Hepatocyte (in vitro differentiated cells): ENCODE measurements around the gene CEP131. TPM values are rescaled to one million over a fixed set of nuclear protein-coding genes. Genes with fewer than 3 reads are reported as not detected.

Experiments used
- DNase-seq: peaks from one replicate; pipeline ENCODE4 v3.0.0-alpha.2; 2016; ENCODE audit warnings: low spot score
- H2AFZ ChIP-seq: fragments of 200-600 bp; sonication (generic); 2 replicates; pipeline ENCODE4 v1.6.0; 2016; ENCODE audit warnings: antibody characterized with exemption, mild to moderate bottlenecking
- H3K27ac ChIP-seq: fragments of 200-600 bp; sonication (generic); 2 replicates; pipeline ENCODE4 v1.5.1; 2016; ENCODE audit warnings: mild to moderate bottlenecking
- H3K27me3 ChIP-seq: fragments of 200-600 bp; sonication (generic); 2 replicates; pipeline ENCODE4 v1.6.1; 2016
- H3K36me3 ChIP-seq: fragments of 200-600 bp; sonication (generic); replicated peaks from 2 replicates; pipeline ENCODE4 v1.5.1; 2016; ENCODE audit warnings: low read depth; ENCODE audit not compliant: insufficient read depth
- H3K4me1 ChIP-seq: fragments of 200-600 bp; sonication (generic); 2 replicates; pipeline ENCODE4 v1.5.1; 2016; ENCODE audit warnings: mild to moderate bottlenecking, moderate library complexity; ENCODE audit not compliant: insufficient read depth
- H3K4me2 ChIP-seq: fragments of 200-600 bp; sonication (generic); 2 replicates; pipeline ENCODE4 v1.6.0; 2016
- H3K4me3 ChIP-seq: fragments of 200-600 bp; sonication (generic); 2 replicates; pipeline ENCODE4 v1.5.1; 2016; ENCODE audit warnings: mild to moderate bottlenecking
- H3K79me2 ChIP-seq: fragments of 200-600 bp; sonication (generic); 2 replicates; pipeline ENCODE4 v1.6.0; 2017; ENCODE audit warnings: mild to moderate bottlenecking
- H3K9me2 ChIP-seq: fragments of 200-600 bp; sonication (generic); replicated peaks from 2 replicates; pipeline ENCODE4 v1.6.0; 2017; ENCODE audit warnings: mild to moderate bottlenecking; ENCODE audit not compliant: insufficient read depth
- H3K9me3 ChIP-seq: fragments of 200-600 bp; sonication (generic); 2 replicates; pipeline ENCODE4 v1.5.1; 2016; ENCODE audit warnings: low read depth, mild to moderate bottlenecking
- H4K20me1 ChIP-seq: fragments of 200-600 bp; sonication (generic); 2 replicates; pipeline ENCODE4 v1.6.0; 2016; ENCODE audit warnings: mild to moderate bottlenecking; ENCODE audit not compliant: insufficient read depth, poor library complexity, severe bottlenecking
- EZH2 ChIP-seq: fragments of 200-600 bp; sonication (generic); IDR thresholded peaks from 2 replicates; pipeline ENCODE4 v1.6.1; 2016; ENCODE audit warnings: antibody characterized with exemption, mild to moderate bottlenecking, borderline replicate concordance
- EZH2phosphoT487 ChIP-seq: fragments of 200-600 bp; sonication (generic); IDR thresholded peaks from one replicate; pipeline ENCODE4 v1.6.1; 2018; ENCODE audit warnings: antibody characterized with exemption, mild to moderate bottlenecking, low read depth, moderate library complexity; ENCODE audit not compliant: unreplicated experiment, severe bottlenecking
- WGBS: methylation state at CpG from one replicate; pipeline ENCODE4 v1.1.6; 2016; ENCODE audit warnings: low lambda C conversion rate; ENCODE audit errors: missing lambda C conversion rate; 5-methylcytosine and 5-hydroxymethylcytosine counted together
- polyA plus RNA-seq: library from polyadenylated mRNA; unstranded; fragments of >200 nt; fragmentation: Nextera tagmentation; extraction: Ambion mirVana; gene quantifications from 2 replicates; pipeline ENCODE4 v1.2.1, GENCODE V29; 2016
- total RNA-seq: library from RNA; depleted of rRNA; stranded (reverse); fragments of >200 nt; gene quantifications from 2 replicates; pipeline ENCODE4 v1.2.3, GENCODE V29; 2014
- TF ChIP-seq, protein P1 (sequence below): fragments of 200-600 bp; sonication (generic); IDR thresholded peaks from 2 replicates; pipeline ENCODE4 v1.5.1; 2016; ENCODE audit warnings: antibody characterized with exemption, mild to moderate bottlenecking; ENCODE audit not compliant: poor library complexity

CEP131 gene
- total and polyA plus RNA-seq, 2 experiments from 2014 or later, result 7.3 to 10.1 TPM

DNA sequence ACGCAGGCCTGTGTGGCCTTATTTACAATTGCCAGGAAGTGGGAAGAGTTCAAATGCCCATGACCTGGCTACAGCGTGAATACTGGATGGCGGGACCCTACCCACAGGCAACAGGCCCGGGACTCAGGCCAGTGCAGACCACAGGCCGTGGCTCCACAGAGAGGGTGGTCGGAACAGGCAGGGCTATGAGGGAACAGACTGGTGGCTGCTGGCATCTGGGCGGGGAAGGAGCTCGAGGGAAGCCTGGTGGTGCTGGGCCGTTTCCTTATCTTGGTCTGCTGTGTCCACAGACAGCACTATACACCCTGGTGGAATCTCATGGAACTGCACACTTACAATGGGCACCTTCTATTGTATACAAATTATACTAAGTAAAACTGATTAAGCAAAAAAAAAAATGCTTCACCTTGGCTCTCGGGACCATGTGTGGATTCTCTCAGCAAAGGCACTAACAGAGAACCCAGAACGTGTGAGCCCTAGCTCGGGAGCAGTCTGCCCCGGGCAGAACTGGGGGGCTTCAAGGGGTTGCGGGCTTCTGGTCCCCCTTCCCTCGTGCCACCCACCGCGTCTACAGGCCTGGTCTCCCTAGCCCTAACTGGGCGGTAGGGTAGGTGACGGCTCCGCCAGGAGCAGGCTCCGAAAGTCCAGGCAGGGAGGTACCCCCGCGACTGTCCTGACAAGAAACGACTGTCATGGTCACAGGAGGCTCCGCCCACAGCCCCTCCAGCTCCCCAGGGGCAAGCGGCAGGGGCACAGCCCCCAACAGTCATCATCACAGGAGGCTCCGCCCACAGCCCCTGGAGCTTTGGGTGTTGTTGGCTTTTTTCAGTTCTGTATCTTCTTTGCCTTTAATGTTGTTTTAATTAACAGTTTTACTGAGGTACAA, 21.8 kb downstream of the CEP131 start:
- Histone ChIP-seq H3K36me3 (no peaks in the 10 kb centered on the region), H3K4me2 (no peak overlapping the region), H3K4me3 (no peak overlapping the region), H3K79me2 (no peaks in the 10 kb centered on the region), H3K9me3 (no peaks in the 10 kb centered on the region), H3K4me1 (no peaks in the 10 kb centered on the region), H3K27ac (no peak overlapping the region), H4K20me1 (no peaks in the 10 kb centered on the region), H3K9me2 (no peaks in the 10 kb centered on the region), H3K27me3 (no peaks in the 10 kb centered on the region), H2AFZ (no peak overlapping the region)
- peak; percentile 87 for DNase-seq
- 79% methylated on average over 27 of the region's 27 CpGs for WGBS
- TF ChIP-seq, protein P1, sequence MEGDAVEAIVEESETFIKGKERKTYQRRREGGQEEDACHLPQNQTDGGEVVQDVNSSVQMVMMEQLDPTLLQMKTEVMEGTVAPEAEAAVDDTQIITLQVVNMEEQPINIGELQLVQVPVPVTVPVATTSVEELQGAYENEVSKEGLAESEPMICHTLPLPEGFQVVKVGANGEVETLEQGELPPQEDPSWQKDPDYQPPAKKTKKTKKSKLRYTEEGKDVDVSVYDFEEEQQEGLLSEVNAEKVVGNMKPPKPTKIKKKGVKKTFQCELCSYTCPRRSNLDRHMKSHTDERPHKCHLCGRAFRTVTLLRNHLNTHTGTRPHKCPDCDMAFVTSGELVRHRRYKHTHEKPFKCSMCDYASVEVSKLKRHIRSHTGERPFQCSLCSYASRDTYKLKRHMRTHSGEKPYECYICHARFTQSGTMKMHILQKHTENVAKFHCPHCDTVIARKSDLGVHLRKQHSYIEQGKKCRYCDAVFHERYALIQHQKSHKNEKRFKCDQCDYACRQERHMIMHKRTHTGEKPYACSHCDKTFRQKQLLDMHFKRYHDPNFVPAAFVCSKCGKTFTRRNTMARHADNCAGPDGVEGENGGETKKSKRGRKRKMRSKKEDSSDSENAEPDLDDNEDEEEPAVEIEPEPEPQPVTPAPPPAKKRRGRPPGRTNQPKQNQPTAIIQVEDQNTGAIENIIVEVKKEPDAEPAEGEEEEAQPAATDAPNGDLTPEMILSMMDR, result peak; percentile 58
- no peak for TF ChIP-seq EZH2phosphoT487

DNA sequence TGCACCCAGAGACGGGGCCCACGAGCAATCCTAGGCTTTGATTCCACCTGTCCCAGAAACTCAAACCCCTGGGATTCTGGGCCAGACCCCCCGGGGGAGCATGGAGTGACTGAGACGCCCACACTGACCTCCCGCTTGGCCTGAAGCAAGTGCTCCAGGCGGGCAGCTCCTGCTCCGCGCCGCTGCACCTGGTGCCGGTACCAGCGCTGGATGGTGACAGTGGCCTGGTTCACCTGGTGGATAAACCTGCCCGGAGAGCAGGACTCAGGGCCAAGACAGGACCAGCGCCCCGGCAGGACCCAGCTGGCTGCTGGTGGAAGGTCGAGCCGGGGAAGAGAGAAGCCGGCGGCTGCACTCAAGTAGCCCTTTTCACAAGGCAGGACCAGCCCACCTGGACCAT, 22.6 kb downstream of the CEP131 start:
- no peaks in the 10 kb centered on the region for H3K79me2 ChIP-seq
- 97% methylated on average over 18 of the region's 18 CpGs for WGBS
- H3K9me2 ChIP-seq, result no peaks in the 10 kb centered on the region
- no peak for DNase-seq
- H2AFZ ChIP-seq, result no peak overlapping the region
- H3K4me2 ChIP-seq, result no peak overlapping the region
- H3K4me3 ChIP-seq, result no peak overlapping the region
- no peaks in the 10 kb centered on the region for H4K20me1 ChIP-seq
- H3K4me1 ChIP-seq, result no peaks in the 10 kb centered on the region
- no peaks in the 10 kb centered on the region for H3K9me3 ChIP-seq
- H3K27me3 ChIP-seq, result no peaks in the 10 kb centered on the region
- no peak for TF ChIP-seq EZH2phosphoT487
- TF ChIP-seq, protein P1, result no peak
- no peak for TF ChIP-seq EZH2
- no peaks in the 10 kb centered on the region for H3K36me3 ChIP-seq
- H3K27ac ChIP-seq, result no peak overlapping the region

DNA sequence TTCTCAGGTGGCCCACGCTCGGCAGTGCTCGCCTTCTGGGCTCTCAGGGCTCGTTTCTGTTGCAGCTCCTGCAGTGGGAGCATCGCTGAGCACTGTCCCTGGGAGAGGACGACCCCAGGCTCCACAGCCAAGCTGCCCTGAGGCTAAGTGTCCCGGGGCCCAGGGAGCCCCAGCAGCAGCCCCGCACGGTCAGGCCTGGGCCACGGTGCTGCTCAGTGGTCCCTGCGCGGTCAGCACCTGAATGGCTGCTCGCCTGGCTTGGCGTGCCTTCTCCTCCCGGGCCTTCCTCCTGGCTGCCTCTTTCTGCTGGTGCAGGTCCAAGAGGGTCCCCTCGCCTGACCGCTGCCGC, 23.3 kb downstream of the CEP131 start:
- DNase-seq, result no peak
- TF ChIP-seq EZH2, result no peak
- TF ChIP-seq, protein P1, result no peak
- no peaks in the 10 kb centered on the region for H3K36me3 ChIP-seq
- no peak overlapping the region for H3K4me2 ChIP-seq
- no peak overlapping the region for H2AFZ ChIP-seq
- H3K27ac ChIP-seq, result no peak overlapping the region
- no peaks in the 10 kb centered on the region for H3K9me3 ChIP-seq
- no peaks in the 10 kb centered on the region for H3K4me1 ChIP-seq
- no peaks in the 10 kb centered on the region for H3K9me2 ChIP-seq
- H3K79me2 ChIP-seq, result no peaks in the 10 kb centered on the region
- H4K20me1 ChIP-seq, result no peaks in the 10 kb centered on the region
- 97% methylated on average over 14 of the region's 18 CpGs for WGBS
- no peak overlapping the region for H3K4me3 ChIP-seq
- H3K27me3 ChIP-seq, result no peaks in the 10 kb centered on the region
